Natural killer cell (primary cell): Measurements from ENCODE around the gene NR3C2. TPM values are rescaled to one million over a fixed set of nuclear protein-coding genes. Genes with fewer than 3 reads are reported as not detected.
A peak's percentile ranks its signal among the peaks of the same experiment; 100 is the strongest.

ENCODE experiments used
- ATAC-seq, 3 donors: fragments of 150-1000 bp in 2 of 3; fragments of 200-7000 bp in 1 of 3; cut with Tn5 transposase; 1 replicate in 1 of 3; 2 replicates in 2 of 3; pipeline ENCODE4 v1.10.0; 2021; ENCODE audit warnings: mild to moderate bottlenecking in 2 of 3, moderate library complexity in 2 of 3
- DNase-seq, 2 donors: peaks; one replicate each; pipeline versions ENCODE4 v3.0.0 to v3.0.0-alpha.2; 2013 to 2021; ENCODE audit warnings: mixed read lengths in 1 of 2
- H3K27ac ChIP-seq: one replicate; pipeline ENCODE4 v1.5.1; 2013; ENCODE audit warnings: mild to moderate bottlenecking, low read length
- H3K27me3 ChIP-seq: one replicate; pipeline ENCODE4 v1.6.1; 2013; ENCODE audit warnings: low read length; ENCODE audit not compliant: control insufficient read depth, insufficient read depth
- H3K36me3 ChIP-seq: one replicate; pipeline ENCODE4 v1.6.1; 2013; ENCODE audit warnings: low read length; ENCODE audit not compliant: control insufficient read depth, insufficient read depth
- H3K4me1 ChIP-seq: one replicate; pipeline ENCODE4 v1.6.1; 2013; ENCODE audit warnings: low read length; ENCODE audit not compliant: control insufficient read depth, insufficient read depth
- H3K4me3 ChIP-seq: one replicate; pipeline ENCODE4 v1.5.1; 2013; ENCODE audit warnings: low read length
- H3K9me3 ChIP-seq: one replicate; pipeline ENCODE4 v1.6.1; 2013; ENCODE audit warnings: low read length; ENCODE audit not compliant: control insufficient read depth, insufficient read depth
- H3K27ac Mint-ChIP-seq, 2 donors: one replicate each; pipeline ENCODE4 v1.8.0; 2022; ENCODE audit warnings: mild to moderate bottlenecking in 2 of 2, mixed read lengths in 2 of 2, moderate library complexity in 1 of 2
- H3K27me3 Mint-ChIP-seq, 2 donors: one replicate each; pipeline ENCODE4 v1.8.0; 2022; ENCODE audit warnings: low read depth in 2 of 2, mixed read lengths in 2 of 2
- H3K36me3 Mint-ChIP-seq: one replicate; pipeline ENCODE4 v1.8.0; 2022; ENCODE audit warnings: mixed read lengths
- H3K4me1 Mint-ChIP-seq, 2 donors: one replicate each; pipeline ENCODE4 v1.8.0; 2022; ENCODE audit warnings: mixed read lengths in 2 of 2
- H3K4me3 Mint-ChIP-seq: one replicate; pipeline ENCODE4 v1.8.0; 2022; ENCODE audit warnings: mild to moderate bottlenecking, moderate library complexity, mixed read lengths
- H3K9me3 Mint-ChIP-seq, 2 donors: one replicate each; pipeline ENCODE4 v1.8.0; 2022; ENCODE audit warnings: mixed read lengths in 2 of 2
- CTCF ChIP-seq: fragments of 200-600 bp; IDR thresholded peaks from one replicate; pipeline ENCODE4 v1.8.0; 2022; ENCODE audit warnings: antibody characterized with exemption
- WGBS: methylation state at CpG from one replicate; pipeline ENCODE4 v1.1.7; 2013; ENCODE audit warnings: missing lambda C conversion rate; ENCODE audit not compliant: insufficient coverage; 5-methylcytosine and 5-hydroxymethylcytosine counted together
- intact Hi-C: fragments of 100-400 bp; cut with micrococcal nuclease; formaldehyde crosslinking; loops from one replicate; pipeline ENCODE4 v1.14.2; 2022
- total RNA-seq, 4 donors: library from RNA; stranded (reverse); fragments of 120-200 nt in 1 of 4; gene quantifications; one replicate each; pipeline versions ENCODE4 v1.2.3 to v1.2.4, GENCODE V29; 2013 to 2022

Gene NR3C2
- total RNA-seq, 3 donors from 2014 or later (not counting 1 experiment from before 2014, with no cell fraction given): 4.2 to 8.6 (median 6.3) TPM

- peaks cover 0 to 3% of the 10 kb centered on the region in 2 donors for H3K27me3 Mint-ChIP-seq
- H3K27ac Mint-ChIP-seq: no peak overlapping the region
- no peak overlapping the region for H3K4me3 Mint-ChIP-seq
- Histone ChIP-seq H3K36me3 (no peaks in the 10 kb centered on the region), H3K9me3 (no peaks in the 10 kb centered on the region), H3K4me1 (no peaks in the 10 kb centered on the region), H3K27ac (no peak overlapping the region), H3K4me3 (no peak overlapping the region), H3K27me3 (no peaks in the 10 kb centered on the region)
- TF ChIP-seq CTCF: no peak
- peaks cover 0 to 2% of the 10 kb centered on the region in 2 donors for H3K9me3 Mint-ChIP-seq
- no peaks in the 10 kb centered on the region for H3K36me3 Mint-ChIP-seq
- H3K4me1 Mint-ChIP-seq: peaks cover 0 to 4% of the 10 kb centered on the region in 2 donors
- ATAC-seq (no peak), DNase-seq (no peak)
- WGBS: 92% methylated on average over 4 of the region's 4 CpGs
- intact Hi-C loops: no loop called here
These were observed 61.9 kb downstream of the NR3C2 start for GRCh38 chr4:148380291-148380690.

- Histone ChIP-seq H3K4me1 (no peaks in the 10 kb centered on the region), H3K9me3 (no peaks in the 10 kb centered on the region), H3K27me3 (no peaks in the 10 kb centered on the region), H3K27ac (no peak overlapping the region), H3K4me3 (no peak overlapping the region), H3K36me3 (no peaks in the 10 kb centered on the region)
- Mint-ChIP-seq H3K4me1 (peaks cover 0 to 4% of the 10 kb centered on the region in 2 donors), H3K4me3 (no peak overlapping the region), H3K27ac (no peak overlapping the region), H3K27me3 (peaks cover 0 to 3% of the 10 kb centered on the region in 2 donors), H3K36me3 (no peaks in the 10 kb centered on the region), H3K9me3 (peaks cover 0 to 2% of the 10 kb centered on the region in 2 donors)
- intact Hi-C loops: no loop called here
- peak in 1 of 3 donors; percentile 24 for ATAC-seq
- peak in 1 of 2 donors; percentile 85 for DNase-seq
- no peak for TF ChIP-seq CTCF
- 0% methylated on average over 1 of the region's 3 CpGs for WGBS
These were observed 66.1 kb downstream of the NR3C2 start for GRCh38 chr4:148376151-148376550.

- Mint-ChIP-seq H3K4me1 (peaks cover 0 to 4% of the 10 kb centered on the region in 2 donors), H3K36me3 (no peaks in the 10 kb centered on the region), H3K4me3 (no peak overlapping the region), H3K27me3 (peaks cover 0 to 3% of the 10 kb centered on the region in 2 donors), H3K9me3 (peaks cover 0 to 2% of the 10 kb centered on the region in 2 donors), H3K27ac (no peak overlapping the region)
- TF ChIP-seq CTCF: no peak
- Histone ChIP-seq H3K36me3 (no peaks in the 10 kb centered on the region), H3K4me3 (no peak overlapping the region), H3K27me3 (no peaks in the 10 kb centered on the region), H3K4me1 (no peaks in the 10 kb centered on the region), H3K9me3 (no peaks in the 10 kb centered on the region), H3K27ac (no peak overlapping the region)
- DNase-seq (peak in 1 of 2 donors; percentile 17), ATAC-seq (no peak)
- intact Hi-C loops: no loop called here
- 73% methylated on average over 3 of the region's 3 CpGs for WGBS
These were observed 66.6 kb downstream of the NR3C2 start for GRCh38 chr4:148375584-148375983.

- intact Hi-C loops: no loop called here
- peaks cover 0 to 4% of the 10 kb centered on the region in 2 donors for H3K27me3 Mint-ChIP-seq
- DNase-seq: no peak
- ATAC-seq: no peak
- peaks cover 0 to 5% of the 10 kb centered on the region in 2 donors for H3K4me1 Mint-ChIP-seq
- H3K4me1 ChIP-seq: no peaks in the 10 kb centered on the region
- no peak for TF ChIP-seq CTCF
- no peak overlapping the region for H3K4me3 ChIP-seq
- no peaks in the 10 kb centered on the region for H3K27me3 ChIP-seq
- no peaks in the 10 kb centered on the region for H3K36me3 ChIP-seq
- no peaks in the 10 kb centered on the region for H3K9me3 Mint-ChIP-seq
- no peaks in the 10 kb centered on the region for H3K36me3 Mint-ChIP-seq
- H3K27ac Mint-ChIP-seq: no peak overlapping the region
- no peaks in the 10 kb centered on the region for H3K9me3 ChIP-seq
- H3K27ac ChIP-seq: no peak overlapping the region
- H3K4me3 Mint-ChIP-seq: no peak overlapping the region
- 94% methylated on average over 1 of the region's 1 CpG for WGBS
These were observed 69.1 kb downstream of the NR3C2 start for GRCh38 chr4:148373093-148373492.
